GM19351 (cell line): Measurements from ENCODE around the gene SLC17A1.
A peak's percentile ranks its signal among the peaks of the same experiment; 100 is the strongest.

Experiments
- ATAC-seq: cut with Tn5 transposase; IDR thresholded peaks from one replicate; pipeline ENCODE4 v1.9.1; 2021; ENCODE audit warnings: mild to moderate bottlenecking, moderate library complexity; ENCODE audit not compliant: unreplicated experiment

Gene SLC17A1

DNA sequence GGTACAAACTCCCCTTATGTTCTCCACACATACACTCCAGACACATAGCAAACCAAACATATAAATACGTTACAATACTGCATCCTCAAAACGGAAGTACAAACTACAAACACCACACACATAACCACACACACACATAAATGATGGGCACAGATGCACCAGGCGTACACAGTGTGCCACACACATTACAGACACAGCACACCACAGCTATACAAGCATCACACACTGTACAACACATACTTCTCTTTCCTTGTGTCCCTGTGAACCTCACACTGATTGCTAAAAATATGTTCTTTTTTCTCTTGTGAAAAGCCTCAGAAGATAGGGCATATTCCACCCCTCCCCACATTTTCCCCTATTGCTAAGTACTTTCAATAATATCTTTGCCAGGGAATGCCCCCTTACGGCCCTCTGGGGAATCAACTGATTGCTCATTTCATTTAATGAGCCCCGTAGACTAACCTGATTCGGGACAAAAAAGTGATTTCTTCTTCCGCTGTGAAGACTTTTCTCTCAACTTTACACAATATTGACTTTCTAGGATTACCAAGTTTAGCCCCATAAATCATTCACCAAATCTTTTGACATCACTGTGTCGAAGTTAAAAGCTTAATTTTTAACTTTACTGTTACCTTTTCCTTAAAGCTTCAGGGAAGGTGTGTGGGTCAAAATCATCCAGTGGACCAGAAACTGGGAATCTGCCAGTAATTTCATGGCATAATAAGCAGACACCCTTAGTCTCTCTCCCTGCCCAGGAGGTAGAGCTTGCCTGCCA lies at the start of gene SLC17A1:
Gene SLC17A1, minus strand, starts transcription at position 521 of the 775 bp plus-strand sequence. CDS start 1,495 bp downstream, outside the sequence.
- ATAC-seq = no peak

GRCh38 chr6:25880601-25881000 lies 48.7 kb upstream of the SLC17A1 start:
- ATAC-seq = no peak

DNA sequence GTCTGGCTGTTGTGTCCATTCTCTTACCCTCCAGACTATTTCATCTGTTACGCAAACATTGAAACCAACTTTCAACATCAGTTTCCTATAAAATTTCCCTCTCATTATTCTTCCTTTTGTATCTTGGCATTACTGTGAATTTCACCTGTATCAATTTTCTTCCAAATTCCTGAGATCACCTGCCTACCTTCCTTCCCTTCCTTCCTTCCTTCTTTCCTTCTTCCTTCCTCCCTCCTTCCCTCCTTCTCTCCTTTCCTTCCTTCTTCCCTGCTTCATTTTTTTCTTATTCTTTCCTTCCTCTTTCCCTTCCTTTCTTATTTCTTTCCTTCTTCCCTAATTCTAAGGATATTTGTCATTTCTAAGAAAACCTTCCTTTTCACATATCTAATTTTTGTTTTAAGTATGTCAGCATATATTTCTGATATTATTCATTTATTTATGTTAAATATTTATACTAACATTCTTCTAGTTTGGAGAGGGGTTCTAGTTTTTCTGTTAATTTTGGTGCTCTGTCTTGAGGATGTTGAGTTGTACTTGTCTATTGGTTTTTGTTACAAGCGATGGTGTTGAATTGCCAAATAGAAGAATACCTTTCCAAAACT lies 47.0 kb upstream of the SLC17A1 start:
- no peak for ATAC-seq

GRCh38 chr6:25875926-25876602 lies 44.2 kb upstream of the SLC17A1 start:
- no peak for ATAC-seq

GRCh38 chr6:25875563-25875905 lies 43.7 kb upstream of the SLC17A1 start:
- ATAC-seq = no peak

DNA sequence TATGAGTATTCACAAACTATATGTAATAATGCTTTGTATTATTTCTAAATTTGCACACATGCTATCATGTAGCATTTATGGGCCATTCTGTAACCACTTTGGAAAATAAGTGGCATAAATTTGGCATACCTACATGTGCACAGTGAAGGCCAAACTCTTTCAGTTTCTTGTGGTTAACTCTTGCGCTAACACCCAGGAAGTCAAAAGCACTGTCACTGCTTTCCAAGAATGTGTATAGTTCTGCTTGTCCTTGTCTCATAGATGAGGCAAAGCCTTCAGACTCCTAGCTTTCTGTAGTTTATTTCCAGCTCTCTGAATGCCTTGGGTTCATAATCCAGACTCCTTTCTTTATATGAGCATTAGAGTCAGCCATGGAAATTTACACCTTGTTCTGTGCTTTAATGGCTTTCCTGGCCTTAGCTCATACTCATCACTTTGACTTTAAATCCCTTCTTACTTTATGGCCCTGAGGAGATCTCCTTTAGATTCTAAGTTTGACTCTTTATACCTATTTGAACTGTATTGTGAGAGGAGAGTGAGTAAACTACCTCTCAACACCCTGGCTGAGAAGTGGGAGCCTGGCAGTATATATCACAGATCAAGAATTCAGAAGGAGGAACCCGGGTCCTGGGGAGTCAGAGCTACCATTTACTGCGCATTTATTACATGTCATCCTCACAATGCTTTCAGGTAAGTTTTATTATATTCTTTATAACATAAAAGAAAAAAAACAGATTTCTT lies 43.1 kb upstream of the SLC17A1 start:
- ATAC-seq = no peak

- ATAC-seq = no peak
Observed at GRCh38 chr6:25874118-25874517, 42.3 kb upstream of the SLC17A1 start, which contains the start of gene SLC17A3. Gene SLC17A3, minus strand, starts transcription at chr6:25874243. Its CDS starts 5,856 bp downstream, at chr6:25868387.

GRCh38 chr6:25872814-25873213 lies 41.0 kb upstream of the SLC17A1 start:
- ATAC-seq = no peak

DNA sequence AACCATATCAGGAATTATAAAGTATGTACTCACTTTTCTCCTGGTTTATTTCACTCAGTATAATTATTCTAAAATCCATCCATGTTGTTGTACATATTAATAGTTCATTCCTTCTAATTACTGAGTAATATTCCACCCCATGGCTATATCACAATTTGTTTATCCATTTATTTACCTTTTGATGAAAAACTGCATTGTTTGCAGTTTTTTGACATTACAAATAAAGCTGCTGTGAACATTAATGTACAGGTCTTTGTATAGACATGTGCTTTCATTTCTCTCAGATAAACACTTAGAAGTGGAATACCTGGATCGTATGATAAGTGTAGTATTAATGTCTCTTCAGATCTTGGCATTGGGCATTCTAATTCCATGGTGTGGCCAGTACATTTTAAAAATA lies 38.0 kb upstream of the SLC17A1 start:
- no peak for ATAC-seq

GRCh38 chr6:25868436-25869183 lies 36.8 kb upstream of the SLC17A1 start:
- ATAC-seq = no peak

DNA sequence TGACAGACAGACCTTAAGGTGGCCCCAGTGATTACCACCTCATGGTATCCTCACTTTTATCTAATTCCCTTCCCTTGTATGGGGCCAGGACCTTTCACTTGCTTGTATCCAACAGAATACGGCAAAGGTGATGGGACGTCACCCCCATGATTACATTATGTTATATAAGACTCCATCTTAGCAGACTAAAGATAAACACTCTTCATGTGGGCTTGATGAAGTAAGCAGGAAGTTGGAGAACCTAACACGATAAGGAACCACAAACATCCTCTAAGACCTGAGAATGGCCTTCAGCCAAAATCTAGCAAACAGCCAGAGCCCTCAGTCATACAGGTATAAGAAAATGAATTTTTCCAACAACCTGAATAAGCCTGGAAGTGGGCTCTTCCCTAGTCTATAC lies 34.2 kb upstream of the SLC17A1 start:
- no peak for ATAC-seq

DNA sequence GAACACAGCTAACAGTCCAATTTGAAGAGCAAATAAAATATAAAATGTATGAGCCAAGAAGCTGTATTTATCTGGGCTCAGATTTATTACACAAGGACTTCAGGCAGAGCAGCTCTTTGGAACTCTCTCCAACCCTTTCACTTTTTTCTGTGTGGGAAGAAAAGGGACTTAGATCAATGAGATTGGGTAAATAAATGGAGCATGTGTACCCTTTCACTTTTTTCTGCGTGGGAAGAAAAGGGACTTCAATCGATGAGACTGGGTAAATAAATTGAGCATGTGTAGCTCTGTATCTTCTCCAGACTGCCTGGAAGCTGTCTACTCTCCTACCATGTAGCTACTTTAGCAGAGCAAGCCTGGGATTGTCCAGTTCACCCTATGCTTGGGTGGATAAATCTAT lies 31.5 kb upstream of the SLC17A1 start:
- ATAC-seq = no peak

DNA sequence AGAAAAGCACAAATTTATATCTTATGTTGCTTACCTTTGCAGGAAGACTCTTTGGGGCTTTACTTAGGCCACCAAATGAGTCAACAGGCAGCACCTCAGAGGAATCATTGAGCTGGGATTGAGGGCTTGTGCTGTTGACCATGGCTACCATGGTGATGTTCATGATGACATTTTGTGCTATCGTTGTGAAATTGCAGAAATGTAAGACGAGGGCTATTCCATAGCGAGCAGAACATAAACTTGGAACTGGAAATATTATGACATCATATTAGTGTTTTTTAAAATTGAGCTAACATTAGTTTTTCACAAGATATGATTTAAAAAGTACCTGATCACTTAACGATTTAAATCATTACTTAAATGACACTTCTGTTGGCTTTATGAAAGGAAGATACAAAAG lies 30.3 kb upstream of the SLC17A1 start:
- no peak for ATAC-seq

DNA sequence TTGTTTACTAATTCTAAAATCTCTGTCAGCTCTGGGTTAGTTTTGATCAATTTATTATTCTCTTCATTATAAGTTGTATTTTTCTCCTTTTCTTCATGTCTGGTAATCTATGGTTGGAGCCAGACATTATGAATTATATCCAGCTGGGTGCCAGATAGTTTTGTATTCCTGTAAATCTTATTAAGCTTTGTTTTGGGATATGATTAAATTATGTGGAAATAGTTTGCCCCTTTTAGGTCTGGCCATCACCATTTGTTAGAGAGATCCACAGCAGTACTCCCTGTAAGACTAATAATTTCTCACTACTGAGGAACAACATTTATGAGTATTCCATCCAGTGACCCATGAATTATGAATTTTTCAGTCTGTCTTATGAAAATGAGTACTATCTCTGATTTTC lies 20.9 kb upstream of the SLC17A1 start:
- ATAC-seq = no peak

GRCh38 chr6:25851961-25852360 lies 20.1 kb upstream of the SLC17A1 start:
- no peak for ATAC-seq

DNA sequence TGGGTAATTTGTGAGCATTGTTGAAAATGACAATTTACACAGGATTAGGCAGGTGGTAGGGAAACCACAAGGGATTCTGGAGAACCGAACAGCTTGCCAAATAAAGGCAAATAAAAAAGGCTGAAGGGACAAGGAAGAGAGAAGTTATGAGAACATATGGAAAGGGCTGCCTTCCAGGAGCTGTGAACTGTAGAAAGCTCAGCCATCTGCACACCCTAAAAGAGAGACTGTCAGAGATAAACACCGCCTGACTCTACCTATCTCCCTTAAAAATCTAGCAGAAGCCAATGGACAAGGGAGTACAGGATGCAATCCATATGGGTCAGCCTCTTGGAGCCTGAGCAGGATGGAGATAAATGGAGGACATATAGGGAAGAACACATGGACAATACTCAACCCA lies 12.7 kb upstream of the SLC17A1 start:
- ATAC-seq = no peak

DNA sequence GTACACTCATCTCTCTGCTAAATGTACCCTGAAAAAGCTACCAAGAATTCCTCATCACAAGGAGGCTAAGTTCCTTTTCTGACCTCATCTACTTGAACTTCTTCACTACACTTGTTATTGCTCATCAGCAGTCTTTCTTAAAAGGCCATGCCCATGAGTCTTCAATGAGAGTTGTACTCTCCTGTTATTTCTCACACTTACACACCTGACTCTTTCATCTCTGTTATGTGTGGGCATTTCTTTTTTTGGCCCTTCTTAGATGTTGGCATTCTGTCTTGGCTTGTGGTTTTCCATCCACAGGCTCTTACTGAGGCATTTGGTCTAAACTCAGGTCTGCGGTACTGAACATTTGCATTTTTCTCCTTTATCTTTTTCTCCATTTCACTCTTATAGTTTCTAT lies 10.7 kb upstream of the SLC17A1 start:
- peak; percentile 65 for ATAC-seq

DNA sequence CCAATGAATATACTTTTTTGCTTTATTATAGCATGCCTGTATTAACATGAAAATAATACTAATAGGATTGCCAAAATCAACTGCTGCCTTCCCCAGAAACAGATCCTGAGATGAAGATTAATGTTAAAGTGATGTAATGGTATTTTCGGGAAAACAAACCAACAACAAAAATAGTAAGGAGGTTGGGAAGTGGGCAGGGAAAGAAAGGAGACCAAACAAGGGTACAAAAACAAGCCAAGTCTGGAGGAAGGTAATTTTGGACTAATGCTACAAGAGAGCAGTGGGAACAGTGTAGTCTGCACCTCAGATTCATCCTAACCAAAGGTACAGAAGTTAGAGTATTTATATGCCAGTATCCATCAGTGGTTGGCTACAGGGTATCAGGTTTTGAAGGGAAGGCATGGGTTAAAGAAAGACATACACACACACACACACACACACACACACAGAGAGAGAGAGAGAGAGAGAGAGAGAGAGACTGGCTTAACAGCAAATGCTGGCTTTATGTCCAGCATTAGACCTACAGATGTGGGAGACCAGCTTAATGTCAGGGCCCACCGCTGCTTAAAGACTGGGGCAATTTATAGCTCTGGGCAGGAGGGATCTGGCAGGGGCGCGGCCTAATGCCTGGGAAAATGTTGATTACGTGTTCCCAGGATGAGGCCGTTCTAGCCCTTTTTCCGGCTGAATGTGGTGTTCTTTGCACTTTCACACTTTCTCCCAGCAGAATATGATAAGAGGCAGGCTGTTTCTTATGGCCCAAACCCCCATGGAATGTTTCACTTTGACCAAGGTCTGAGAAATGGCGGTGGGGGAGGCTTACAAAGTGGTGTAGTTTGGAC lies 3.8 kb upstream of the SLC17A1 start:
- ATAC-seq = no peak

GRCh38 chr6:25834950-25835349 lies 3.1 kb upstream of the SLC17A1 start:
- ATAC-seq = no peak

- ATAC-seq = no peak
Observed at GRCh38 chr6:25833136-25833535, 1.3 kb upstream of the SLC17A1 start.
